ENCODE results near the gene SPTA1.

SPTA1 gene

GRCh38 chr1:158583962-158584361, 102.6 kb downstream of the SPTA1 start:
- H3K9me3 ChIP-seq (ENCODE audit: control insufficient read depth in 2 of 2, low read length in 2 of 2) = no peaks in the 10 kb centered on the region
- no peak overlapping the region for H3K4me3 ChIP-seq (ENCODE audit: low read length in 2 of 2)
- no peaks in the 10 kb centered on the region for H3K27me3 ChIP-seq (ENCODE audit: control insufficient read depth in 1 of 2, insufficient read depth in 2 of 2, low read length in 2 of 2)
- no peak overlapping the region for H3K9ac ChIP-seq (ENCODE audit: low read length in 2 of 2)
- no peaks in the 10 kb centered on the region for H3K4me1 ChIP-seq (ENCODE audit: control insufficient read depth, insufficient read depth, low read length)
- no peak overlapping the region for H3K27ac ChIP-seq (ENCODE audit: low read length)
- no peaks in the 10 kb centered on the region for H3K36me3 ChIP-seq (ENCODE audit: control insufficient read depth in 2 of 2, insufficient read depth in 2 of 2, low read length in 2 of 2)

GRCh38 chr1:158579733-158580132, 106.8 kb downstream of the SPTA1 start, which contains the start of gene OR10X1:
OR10X1 (minus strand) TSS chr1:158579899; CDS start chr1:158579899, 0 bp downstream.
- H3K36me3 ChIP-seq (ENCODE audit: control insufficient read depth in 2 of 2, insufficient read depth in 2 of 2, low read length in 2 of 2) = no peaks in the 10 kb centered on the region
- H3K27ac ChIP-seq (ENCODE audit: low read length) = no peak within 1 kb of the TSS
- H3K9ac ChIP-seq (ENCODE audit: low read length in 2 of 2) = no peak within 1 kb of the TSS
- no peaks in the 10 kb centered on the region for H3K4me1 ChIP-seq (ENCODE audit: control insufficient read depth, insufficient read depth, low read length)
- H3K4me3 ChIP-seq (ENCODE audit: low read length in 2 of 2) = no peak within 1 kb of the TSS
- no peaks in the 10 kb centered on the region for H3K9me3 ChIP-seq (ENCODE audit: control insufficient read depth in 2 of 2, low read length in 2 of 2)
- H3K27me3 ChIP-seq (ENCODE audit: control insufficient read depth in 1 of 2, insufficient read depth in 2 of 2, low read length in 2 of 2) = no peaks in the 10 kb centered on the region

GRCh38 chr1:158577561-158577960, 109.0 kb downstream of the SPTA1 start:
- Histone ChIP-seq H3K36me3 (ENCODE audit: control insufficient read depth in 2 of 2, insufficient read depth in 2 of 2, low read length in 2 of 2) (no peaks in the 10 kb centered on the region), H3K4me1 (ENCODE audit: control insufficient read depth, insufficient read depth, low read length) (no peaks in the 10 kb centered on the region), H3K9me3 (ENCODE audit: control insufficient read depth in 2 of 2, low read length in 2 of 2) (no peaks in the 10 kb centered on the region), H3K4me3 (ENCODE audit: low read length in 2 of 2) (no peak overlapping the region), H3K27me3 (ENCODE audit: control insufficient read depth in 1 of 2, insufficient read depth in 2 of 2, low read length in 2 of 2) (no peaks in the 10 kb centered on the region), H3K9ac (ENCODE audit: low read length in 2 of 2) (no peak overlapping the region), H3K27ac (ENCODE audit: low read length) (no peak overlapping the region)

- H3K36me3 ChIP-seq (ENCODE audit: control insufficient read depth in 2 of 2, insufficient read depth in 2 of 2, low read length in 2 of 2) = no peaks in the 10 kb centered on the region
- no peak overlapping the region for H3K9ac ChIP-seq (ENCODE audit: low read length in 2 of 2)
- no peaks in the 10 kb centered on the region for H3K4me1 ChIP-seq (ENCODE audit: control insufficient read depth, insufficient read depth, low read length)
- H3K9me3 ChIP-seq (ENCODE audit: control insufficient read depth in 2 of 2, low read length in 2 of 2) = peaks cover 0 to 2% of the 10 kb centered on the region in 2 donors
- no peak overlapping the region for H3K4me3 ChIP-seq (ENCODE audit: low read length in 2 of 2)
- no peak overlapping the region for H3K27ac ChIP-seq (ENCODE audit: low read length)
- H3K27me3 ChIP-seq (ENCODE audit: control insufficient read depth in 1 of 2, insufficient read depth in 2 of 2, low read length in 2 of 2) = no peaks in the 10 kb centered on the region
Measured at GRCh38 chr1:158572226-158572625, 114.3 kb downstream of the SPTA1 start.

GRCh38 chr1:158570480-158570879, 116.0 kb downstream of the SPTA1 start, which contains the start of gene OR6P1:
OR6P1 (minus strand) TSS chr1:158570580; CDS start chr1:158563604, 6,976 bp downstream.
- no peak within 1 kb of the TSS for H3K27ac ChIP-seq (ENCODE audit: low read length)
- peaks cover 0 to 2% of the 10 kb centered on the region in 2 donors for H3K9me3 ChIP-seq (ENCODE audit: control insufficient read depth in 2 of 2, low read length in 2 of 2)
- no peaks in the 10 kb centered on the region for H3K4me1 ChIP-seq (ENCODE audit: control insufficient read depth, insufficient read depth, low read length)
- H3K36me3 ChIP-seq (ENCODE audit: control insufficient read depth in 2 of 2, insufficient read depth in 2 of 2, low read length in 2 of 2) = no peaks in the 10 kb centered on the region
- H3K4me3 ChIP-seq (ENCODE audit: low read length in 2 of 2) = no peak within 1 kb of the TSS
- H3K9ac ChIP-seq (ENCODE audit: low read length in 2 of 2) = no peak within 1 kb of the TSS
- no peaks in the 10 kb centered on the region for H3K27me3 ChIP-seq (ENCODE audit: control insufficient read depth in 1 of 2, insufficient read depth in 2 of 2, low read length in 2 of 2)

GRCh38 chr1:158564608-158565007, 121.9 kb downstream of the SPTA1 start:
- Histone ChIP-seq H3K9ac (ENCODE audit: low read length in 2 of 2) (no peak overlapping the region), H3K36me3 (ENCODE audit: control insufficient read depth in 2 of 2, insufficient read depth in 2 of 2, low read length in 2 of 2) (no peaks in the 10 kb centered on the region), H3K4me1 (ENCODE audit: control insufficient read depth, insufficient read depth, low read length) (no peaks in the 10 kb centered on the region), H3K4me3 (ENCODE audit: low read length in 2 of 2) (no peak overlapping the region), H3K9me3 (ENCODE audit: control insufficient read depth in 2 of 2, low read length in 2 of 2) (peaks cover 0 to 2% of the 10 kb centered on the region in 2 donors), H3K27ac (ENCODE audit: low read length) (no peak overlapping the region), H3K27me3 (ENCODE audit: control insufficient read depth in 1 of 2, insufficient read depth in 2 of 2, low read length in 2 of 2) (no peaks in the 10 kb centered on the region)

GRCh38 chr1:158563853-158564252, 122.7 kb downstream of the SPTA1 start:
- Histone ChIP-seq H3K4me1 (ENCODE audit: control insufficient read depth, insufficient read depth, low read length) (no peaks in the 10 kb centered on the region), H3K9me3 (ENCODE audit: control insufficient read depth in 2 of 2, low read length in 2 of 2) (peaks cover 0 to 2% of the 10 kb centered on the region in 2 donors), H3K27ac (ENCODE audit: low read length) (no peak overlapping the region), H3K9ac (ENCODE audit: low read length in 2 of 2) (no peak overlapping the region), H3K36me3 (ENCODE audit: control insufficient read depth in 2 of 2, insufficient read depth in 2 of 2, low read length in 2 of 2) (no peaks in the 10 kb centered on the region), H3K27me3 (ENCODE audit: control insufficient read depth in 1 of 2, insufficient read depth in 2 of 2, low read length in 2 of 2) (no peaks in the 10 kb centered on the region), H3K4me3 (ENCODE audit: low read length in 2 of 2) (no peak overlapping the region)

Data from stomach smooth muscle (tissue), 2 donors.